ENCODE measurements around the gene VSTM1. TPM values are rescaled to one million over a fixed set of nuclear protein-coding genes. Genes with fewer than 3 reads are reported as not detected.
"Not testable (repeated sequence)": the region's sequence is repeated elsewhere in the genome, so short reads cannot be mapped to it uniquely, and the experiment has no call there.

VSTM1 gene
- polyA plus RNA-seq, 3 donors from 2014 or later, result 1.1 TPM; not detected in 2

DNA sequence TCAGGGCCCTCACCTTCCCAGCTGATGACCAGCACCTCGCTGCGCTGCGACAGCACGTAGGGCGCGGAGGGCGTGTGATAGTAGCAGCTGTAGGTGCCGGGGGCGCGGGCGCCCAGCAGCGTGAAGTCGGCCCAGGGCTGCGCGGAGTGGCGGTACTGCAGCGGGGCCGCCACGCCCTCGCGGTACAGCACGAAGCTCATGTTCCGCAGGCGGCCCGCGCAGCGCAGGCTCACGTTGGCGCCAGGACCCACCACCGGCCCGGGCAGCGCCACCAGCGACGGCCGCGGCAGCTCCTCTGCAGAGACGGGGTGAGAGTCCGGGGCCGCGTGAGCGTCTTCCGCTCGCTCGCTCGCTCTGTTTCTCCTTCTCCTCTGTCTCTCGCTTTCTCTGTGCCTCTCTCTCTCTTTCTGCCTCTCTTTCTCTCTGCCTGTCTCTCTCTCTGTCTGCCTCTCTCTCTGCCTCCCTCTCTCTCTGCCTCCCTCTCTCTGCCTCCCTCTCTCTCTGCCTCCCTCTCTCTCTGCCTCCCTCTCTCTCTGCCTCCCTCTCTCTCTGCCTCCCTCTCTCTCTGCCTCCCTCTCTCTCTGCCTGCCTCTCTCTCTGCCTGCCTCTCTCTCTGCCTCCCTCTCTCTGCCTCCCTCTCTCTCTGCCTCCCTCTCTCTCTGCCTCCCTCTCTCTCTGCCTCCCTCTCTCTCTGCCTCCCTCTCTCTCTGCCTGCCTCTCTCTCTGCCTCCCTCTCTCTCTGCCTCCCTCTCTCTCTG lies 32.3 kb upstream of the VSTM1 start:
- peaks cover 18 to 21% of the 10 kb centered on the region in 2 donors for H3K4me1 Mint-ChIP-seq
- not testable (repeated sequence) for H3K9me3 Mint-ChIP-seq, H3K36me3 Mint-ChIP-seq
- H3K27me3 Mint-ChIP-seq (ENCODE audit: low read depth in 3 of 3), result peaks cover 2 to 14% (median 11%) of the 10 kb centered on the region in 3 donors
- H3K4me3 Mint-ChIP-seq, result peak overlapping the region; percentile 79 to 94 (median 86)
- peak; percentile 53 to 72 (median 71) for DNase-seq
- H3K27ac Mint-ChIP-seq, result peak overlapping the region; percentile 81 to 92 (median 88)

DNA sequence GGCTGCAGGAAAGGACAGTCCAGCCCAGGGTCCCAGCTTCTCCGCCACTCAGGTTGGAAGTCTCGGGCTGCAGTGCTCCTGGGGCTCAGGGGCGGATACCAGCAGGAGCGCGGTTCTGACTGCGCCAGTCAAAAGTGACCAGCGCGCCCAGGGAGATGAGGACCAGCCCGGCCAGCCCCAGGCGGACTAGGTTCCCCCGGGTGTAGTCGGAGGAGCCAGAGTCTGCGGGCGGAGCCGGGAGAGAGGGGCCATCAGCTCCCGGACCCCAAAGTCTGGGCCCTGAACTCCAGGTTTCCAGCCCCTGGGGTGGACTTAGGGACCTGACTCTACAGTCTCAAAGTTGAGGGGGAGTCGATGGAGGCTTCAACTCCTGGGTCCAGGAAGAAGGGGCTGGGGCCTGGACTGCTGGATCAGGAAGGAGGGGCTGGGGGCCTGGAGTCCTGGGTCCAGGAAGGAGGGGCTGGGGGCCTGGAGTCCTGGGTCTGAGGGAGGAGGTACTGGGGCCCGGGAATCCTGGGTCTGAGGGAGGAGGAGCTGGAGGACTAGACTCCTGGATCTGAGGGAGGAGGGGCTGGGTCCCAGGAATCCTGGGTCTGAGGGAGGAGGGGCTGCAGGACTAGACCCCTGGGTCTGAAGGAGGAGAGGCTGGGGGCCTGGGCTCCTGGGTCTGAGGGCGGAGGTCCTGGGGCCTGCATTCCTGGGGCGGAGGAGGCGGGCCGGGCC lies 31.6 kb upstream of the VSTM1 start:
- no peaks in the 10 kb centered on the region for H3K9me3 Mint-ChIP-seq
- H3K4me1 Mint-ChIP-seq, result peaks cover 17 to 19% of the 10 kb centered on the region in 2 donors
- peaks cover 2 to 17% (median 11%) of the 10 kb centered on the region in 3 donors for H3K27me3 Mint-ChIP-seq (ENCODE audit: low read depth in 3 of 3)
- H3K36me3 Mint-ChIP-seq, result no peaks in the 10 kb centered on the region
- DNase-seq, result no peak
- H3K4me3 Mint-ChIP-seq, result peak overlapping the region in 3 of 5 donors; percentile 79 to 90 (median 85)
- H3K27ac Mint-ChIP-seq, result no peak overlapping the region

DNA sequence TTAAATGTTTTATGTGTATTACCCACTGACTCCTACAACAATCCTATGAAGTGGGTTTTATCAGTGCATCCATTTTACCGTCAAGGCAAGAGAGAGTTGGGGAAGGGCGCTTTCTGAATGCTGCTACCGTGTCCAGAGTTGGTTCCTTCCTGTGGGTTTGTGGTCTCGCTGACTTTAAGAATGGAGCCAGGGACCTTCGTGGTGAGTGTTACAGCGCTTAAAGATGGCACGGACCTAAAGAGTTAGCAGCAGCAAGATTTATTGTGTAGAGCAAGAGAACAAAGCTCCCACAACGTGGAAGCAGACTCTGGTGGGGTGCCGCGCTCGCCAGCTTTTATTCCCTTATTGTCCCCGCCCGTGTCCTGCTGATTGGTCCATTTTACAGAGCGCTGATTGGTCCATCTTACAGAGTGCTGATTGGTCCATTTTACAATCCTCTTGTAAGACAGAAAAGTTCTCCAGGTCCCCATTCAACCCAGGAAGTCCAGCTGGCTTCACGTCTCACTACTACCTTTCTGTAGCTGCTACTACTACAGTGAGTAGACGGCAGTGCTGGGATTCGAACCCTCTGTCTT lies 30.8 kb upstream of the VSTM1 start:
- Mint-ChIP-seq H3K9me3 (no peaks in the 10 kb centered on the region), H3K4me1 (peaks cover 17 to 19% of the 10 kb centered on the region in 2 donors)

DNA sequence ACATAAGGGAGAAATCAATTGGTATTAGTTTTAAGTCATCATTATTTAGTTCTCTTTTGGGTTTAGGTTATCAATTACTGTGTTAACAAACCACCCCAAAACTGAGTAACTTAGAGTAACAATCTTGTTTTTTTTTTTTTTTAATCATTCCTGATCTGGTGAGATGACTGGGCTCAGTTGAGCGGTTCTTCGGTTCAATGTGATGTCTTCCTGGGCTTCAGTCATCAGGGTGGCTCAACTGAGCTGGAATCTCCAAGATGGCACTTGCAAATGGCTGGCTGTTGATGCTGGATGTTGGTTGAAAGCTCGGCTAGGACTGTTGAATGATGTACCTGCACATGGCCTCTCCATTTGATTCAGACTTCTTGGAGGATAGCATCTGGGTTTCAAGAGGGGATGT lies 20.7 kb upstream of the VSTM1 start:
- DNase-seq, result no peak
- H3K4me3 Mint-ChIP-seq, result no peak overlapping the region
- no peak overlapping the region for H3K27ac Mint-ChIP-seq
- no peaks in the 10 kb centered on the region for H3K4me1 Mint-ChIP-seq
- peaks cover 0 to 5% (median 2%) of the 10 kb centered on the region in 3 donors for H3K27me3 Mint-ChIP-seq (ENCODE audit: low read depth in 3 of 3)
- H3K9me3 Mint-ChIP-seq, result peaks cover 0 to 4% (median 0%) of the 10 kb centered on the region in 6 donors
- H3K36me3 Mint-ChIP-seq, result no peaks in the 10 kb centered on the region

More for the DNA sequence above, 30.8 kb upstream of the VSTM1 start:
- Mint-ChIP-seq H3K36me3 (no peaks in the 10 kb centered on the region), H3K27me3 (ENCODE audit: low read depth in 3 of 3) (peaks cover 4 to 17% (median 13%) of the 10 kb centered on the region in 3 donors), H3K4me3 (peak overlapping the region in 4 of 5 donors; percentile 33 to 57 (median 48)), H3K27ac (peak overlapping the region in 3 of 6 donors; percentile 29 to 44 (median 31))
- no peak for DNase-seq

DNA sequence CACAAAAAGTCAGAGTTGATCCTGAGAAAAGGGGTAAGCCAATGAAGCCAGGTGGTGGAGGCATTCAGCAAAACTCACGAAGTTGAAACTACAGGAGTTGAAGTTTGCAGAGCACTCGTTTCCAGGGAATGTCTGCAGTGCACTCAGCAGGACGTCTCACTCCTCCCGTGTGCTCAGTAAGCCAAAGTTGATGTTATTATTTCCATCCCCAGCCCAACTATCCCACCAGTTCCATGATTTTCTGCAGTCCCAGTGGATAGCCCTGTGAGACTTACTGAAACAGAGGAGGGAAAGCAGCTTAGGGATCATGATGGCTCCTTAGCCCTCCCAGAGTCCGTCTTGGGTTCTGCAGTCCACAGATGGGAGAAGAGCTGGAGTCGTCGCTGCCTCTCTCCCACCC lies 17.3 kb upstream of the VSTM1 start, which contains the start of gene TARM1:
Gene TARM1 (minus strand): TSS at position 334 of the 400 bp plus-strand sequence. CDS start 25 bp downstream, at position 309.
- Mint-ChIP-seq H3K27ac (no peak within 1 kb of the TSS), H3K4me3 (no peak within 1 kb of the TSS), H3K9me3 (peaks cover 0 to 4% (median 0%) of the 10 kb centered on the region in 6 donors), H3K27me3 (ENCODE audit: low read depth in 3 of 3) (peaks cover 0 to 5% (median 2%) of the 10 kb centered on the region in 3 donors), H3K36me3 (no peaks in the 10 kb centered on the region), H3K4me1 (no peaks in the 10 kb centered on the region)
- no peak for DNase-seq

DNA sequence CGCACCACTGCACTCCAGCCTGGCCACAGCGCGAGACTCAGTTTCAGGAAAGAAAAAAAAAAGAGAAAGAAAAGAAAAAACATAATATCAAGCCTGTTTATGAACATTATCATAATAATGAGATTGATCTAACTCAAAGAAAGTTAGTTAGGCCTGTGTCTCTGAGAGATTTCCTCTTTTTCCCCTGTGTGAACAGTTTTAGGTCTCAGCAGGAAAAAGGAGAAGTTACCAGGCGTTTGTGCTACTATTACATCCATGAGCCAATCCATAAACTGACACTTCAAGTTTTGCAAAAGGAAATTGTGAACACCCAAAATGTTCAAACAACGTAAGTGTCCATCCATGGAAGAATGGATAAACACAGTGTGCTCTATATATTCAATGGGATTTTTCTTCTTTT lies 13.6 kb upstream of the VSTM1 start:
- Mint-ChIP-seq H3K27ac (no peak overlapping the region), H3K9me3 (no peaks in the 10 kb centered on the region), H3K4me1 (no peaks in the 10 kb centered on the region), H3K27me3 (ENCODE audit: low read depth in 3 of 3) (peaks cover 2 to 8% (median 3%) of the 10 kb centered on the region in 3 donors), H3K4me3 (no peak overlapping the region), H3K36me3 (no peaks in the 10 kb centered on the region)
- DNase-seq, result no peak

DNA sequence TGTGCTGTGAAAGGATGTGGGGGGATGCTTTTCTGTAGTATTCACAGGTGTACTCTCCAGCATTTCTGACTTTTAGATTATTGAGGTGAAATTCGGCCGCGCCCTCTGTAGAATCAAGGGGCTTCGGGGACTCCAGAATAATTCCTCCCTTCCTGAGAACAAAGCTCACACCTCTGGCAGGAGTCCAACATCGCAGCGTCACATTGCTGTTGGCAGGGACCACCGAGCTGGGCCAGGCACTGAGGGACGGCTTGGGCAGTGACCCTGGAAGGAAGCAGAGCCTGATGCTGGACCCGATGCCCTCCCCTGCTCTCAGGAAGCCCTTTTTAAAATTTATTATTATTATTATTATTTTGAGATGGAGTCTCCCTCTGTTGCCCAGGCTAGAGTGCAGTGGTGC lies 11.2 kb upstream of the VSTM1 start:
- Mint-ChIP-seq H3K36me3 (no peaks in the 10 kb centered on the region), H3K4me1 (no peaks in the 10 kb centered on the region), H3K27ac (no peak overlapping the region), H3K27me3 (ENCODE audit: low read depth in 3 of 3) (peaks cover 2 to 11% (median 3%) of the 10 kb centered on the region in 3 donors), H3K4me3 (no peak overlapping the region), H3K9me3 (no peaks in the 10 kb centered on the region)
- DNase-seq, result no peak

DNA sequence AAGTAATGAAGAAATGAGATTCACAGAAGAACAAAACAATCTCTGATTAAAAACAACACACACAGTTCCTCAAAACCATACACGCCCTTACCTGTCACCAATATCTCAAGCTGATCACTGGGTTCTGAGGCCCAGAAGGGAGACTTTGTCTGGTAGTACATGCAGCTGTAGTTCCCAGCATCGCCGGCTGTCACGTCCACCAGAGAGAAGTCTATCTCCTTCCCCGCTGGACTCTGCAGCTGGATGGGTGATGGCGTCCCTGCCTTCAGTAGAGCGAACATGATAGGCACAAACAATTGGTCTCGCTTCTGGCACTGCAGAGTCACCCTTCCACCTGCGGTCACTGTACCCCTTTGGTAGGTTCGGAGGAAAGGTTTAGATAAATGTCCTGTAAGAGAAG lies 10.1 kb upstream of the VSTM1 start:
- H3K4me1 Mint-ChIP-seq, result no peaks in the 10 kb centered on the region
- no peaks in the 10 kb centered on the region for H3K9me3 Mint-ChIP-seq
- no peaks in the 10 kb centered on the region for H3K36me3 Mint-ChIP-seq

DNA sequence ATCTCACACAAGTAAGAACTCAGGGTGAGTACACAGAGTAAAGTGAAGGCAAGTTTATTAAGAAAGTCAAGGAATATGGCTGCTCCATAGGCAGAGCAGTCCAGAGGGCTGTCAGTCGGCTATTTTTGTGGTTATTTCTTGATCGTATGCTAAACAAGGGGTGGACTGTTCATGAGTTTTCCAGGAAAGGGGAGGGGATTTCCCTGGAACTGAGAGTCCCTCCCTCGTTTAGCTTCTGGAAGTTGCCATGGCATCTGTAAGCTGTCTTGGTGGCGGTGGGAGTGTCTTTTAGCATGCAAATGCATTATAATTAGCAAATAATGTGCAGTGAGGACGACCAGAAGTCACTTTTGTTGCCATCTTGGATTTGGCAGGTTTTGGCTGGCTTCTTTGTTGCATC lies 5.8 kb upstream of the VSTM1 start:
- no peak overlapping the region for H3K4me3 Mint-ChIP-seq
- DNase-seq, result no peak
- no peaks in the 10 kb centered on the region for H3K9me3 Mint-ChIP-seq
- H3K4me1 Mint-ChIP-seq, result no peaks in the 10 kb centered on the region
- no peak overlapping the region for H3K27ac Mint-ChIP-seq
- peaks cover 1 to 6% (median 2%) of the 10 kb centered on the region in 3 donors for H3K27me3 Mint-ChIP-seq (ENCODE audit: low read depth in 3 of 3)
- H3K36me3 Mint-ChIP-seq, result no peaks in the 10 kb centered on the region

More for the DNA sequence above, 10.1 kb upstream of the VSTM1 start:
- Mint-ChIP-seq H3K27ac (no peak overlapping the region), H3K4me3 (no peak overlapping the region), H3K27me3 (ENCODE audit: low read depth in 3 of 3) (peaks cover 2 to 11% (median 2%) of the 10 kb centered on the region in 3 donors)
- DNase-seq, result no peak

DNA sequence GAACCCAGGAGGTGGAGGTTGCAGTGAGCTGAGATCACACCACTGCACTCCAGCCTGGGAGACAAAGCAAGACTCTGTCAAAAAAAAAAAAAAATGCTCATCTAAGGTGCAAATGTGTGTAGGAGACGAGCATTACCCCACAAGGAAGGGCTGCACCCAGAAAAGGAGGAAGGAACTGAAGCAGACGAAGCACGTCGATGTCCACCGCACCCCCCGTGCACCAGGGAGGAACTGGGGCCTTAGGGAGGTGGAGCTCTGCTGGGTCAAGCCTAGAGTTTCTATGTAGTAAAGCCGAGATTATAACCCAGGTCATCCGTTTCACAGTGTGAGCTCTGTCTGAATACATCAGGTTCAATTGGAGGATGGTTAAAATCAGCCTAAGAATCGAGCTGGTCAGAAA lies 1.1 kb downstream of the VSTM1 start:
- Mint-ChIP-seq H3K36me3 (no peaks in the 10 kb centered on the region), H3K4me3 (no peak overlapping the region), H3K27me3 (ENCODE audit: low read depth in 3 of 3) (peaks cover 2 to 12% (median 6%) of the 10 kb centered on the region in 3 donors), H3K4me1 (no peaks in the 10 kb centered on the region), H3K9me3 (no peaks in the 10 kb centered on the region), H3K27ac (no peak overlapping the region)
- DNase-seq, result no peak

DNA sequence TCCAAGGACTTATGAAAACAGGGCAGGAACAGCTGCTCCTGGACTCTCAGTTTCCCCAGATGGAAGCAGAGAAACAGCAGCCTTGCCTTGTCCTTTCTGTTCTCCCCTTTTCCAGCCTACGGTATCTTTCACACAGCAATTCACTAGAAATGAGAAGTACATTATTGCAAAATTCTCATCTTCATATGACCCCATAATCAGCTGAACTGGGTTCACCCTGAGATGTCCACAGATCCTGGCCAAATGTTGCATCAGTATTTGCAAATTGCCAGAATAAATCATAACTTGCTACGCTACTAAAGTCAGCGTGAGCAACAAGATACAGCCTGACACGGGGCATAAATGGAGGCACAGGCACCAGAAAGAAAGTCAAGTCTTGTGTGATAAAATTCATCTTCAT lies 16.1 kb downstream of the VSTM1 start:
- Mint-ChIP-seq H3K27me3 (ENCODE audit: low read depth in 3 of 3) (peaks cover 0 to 18% (median 8%) of the 10 kb centered on the region in 3 donors), H3K27ac (no peak overlapping the region), H3K9me3 (no peaks in the 10 kb centered on the region), H3K36me3 (no peaks in the 10 kb centered on the region), H3K4me3 (no peak overlapping the region), H3K4me1 (no peaks in the 10 kb centered on the region)
- no peak for DNase-seq

DNA sequence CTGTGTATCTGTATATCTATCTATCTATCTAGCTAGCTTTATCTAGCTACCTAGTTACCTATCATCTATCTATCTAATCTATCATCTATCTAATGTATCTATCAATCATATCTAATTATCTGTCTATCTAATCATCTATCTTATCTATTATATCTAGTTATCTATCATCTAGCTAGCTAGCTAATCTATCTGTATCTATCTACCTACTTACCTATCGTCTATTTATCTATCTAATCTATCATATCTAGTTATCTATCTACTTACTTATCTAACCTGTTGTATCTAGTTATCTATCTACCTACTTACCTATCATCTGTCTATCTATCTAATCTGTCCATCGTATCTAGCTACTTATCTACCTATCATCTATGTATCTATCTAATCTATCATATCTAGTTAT lies 17.9 kb downstream of the VSTM1 start:
- H3K4me3 Mint-ChIP-seq, result no peak overlapping the region

DNA sequence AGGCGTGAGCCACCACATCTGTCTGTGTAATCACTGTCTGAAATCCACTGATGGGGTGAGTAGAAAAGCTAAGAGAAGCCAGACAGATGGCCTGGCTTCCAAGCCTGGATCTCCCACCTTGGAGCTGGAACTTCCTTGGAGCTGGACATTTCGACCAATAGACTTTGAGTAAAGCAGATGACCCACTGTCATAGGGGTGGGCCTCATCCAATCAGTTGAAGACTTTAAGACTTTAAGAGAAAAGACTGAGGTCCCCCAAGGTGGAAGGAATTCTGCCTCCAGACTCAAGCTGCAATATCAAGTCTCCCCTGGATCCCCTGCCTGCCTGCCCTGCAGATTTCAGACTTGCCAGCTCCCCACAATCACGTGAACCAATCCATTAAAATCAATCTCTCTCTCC lies 20.7 kb downstream of the VSTM1 start:
- Mint-ChIP-seq H3K9me3 (peaks cover 0 to 1% (median 0%) of the 10 kb centered on the region in 6 donors), H3K4me3 (no peak overlapping the region), H3K27me3 (ENCODE audit: low read depth in 3 of 3) (peaks cover 0 to 20% (median 1%) of the 10 kb centered on the region in 3 donors), H3K36me3 (no peaks in the 10 kb centered on the region), H3K4me1 (no peaks in the 10 kb centered on the region), H3K27ac (no peak overlapping the region)
- no peak for DNase-seq

More for the DNA sequence above, 17.9 kb downstream of the VSTM1 start:
- Mint-ChIP-seq H3K27ac (no peak overlapping the region), H3K9me3 (no peaks in the 10 kb centered on the region), H3K36me3 (no peaks in the 10 kb centered on the region), H3K27me3 (ENCODE audit: low read depth in 3 of 3) (peaks cover 0 to 16% (median 8%) of the 10 kb centered on the region in 3 donors), H3K4me1 (no peaks in the 10 kb centered on the region)
- no peak for DNase-seq

Measured in immature natural killer cell (primary cell).